Raji (cell line): ENCODE results near the gene PLEKHG2.
A peak's percentile ranks its signal among the peaks of the same experiment; 100 is the strongest.

Experiments
- POLR2A ChIP-seq: IDR thresholded peaks from 2 replicates; pipeline ENCODE4 v1.6.1; 2011; ENCODE audit warnings: low read depth, low read length, control low read depth; ENCODE audit not compliant: insufficient read depth

Gene PLEKHG2

GRCh38 chr19:39410017-39410830 is 2.2 kb upstream of the PLEKHG2 start:
- peak; percentile 55 for TF ChIP-seq POLR2A

- TF ChIP-seq POLR2A = no peak
Observed at GRCh38 chr19:39410831-39411080, 1.7 kb upstream of the PLEKHG2 start.

- TF ChIP-seq POLR2A = no peak
Observed at GRCh38 chr19:39411081-39411831, 1.2 kb upstream of the PLEKHG2 start.

GRCh38 chr19:39411832-39412099 is 703 bp upstream of the PLEKHG2 start:
- TF ChIP-seq POLR2A = no peak; the same call in 1 of the 2 replicates

- no peak for TF ChIP-seq POLR2A
Observed at GRCh38 chr19:39412867-39413271, 400 bp downstream of the PLEKHG2 start.

GRCh38 chr19:39413272-39413910 is 922 bp downstream of the PLEKHG2 start:
- no peak for TF ChIP-seq POLR2A

- no peak for TF ChIP-seq POLR2A
Observed at GRCh38 chr19:39413911-39414608, 1.6 kb downstream of the PLEKHG2 start.

- no peak for TF ChIP-seq POLR2A
Observed at GRCh38 chr19:39415111-39416046, 2.9 kb downstream of the PLEKHG2 start.

- TF ChIP-seq POLR2A = no peak
Observed at GRCh38 chr19:39416152-39417120, 4.0 kb downstream of the PLEKHG2 start.

GRCh38 chr19:39417463-39418181 is 5.2 kb downstream of the PLEKHG2 start:
- no peak for TF ChIP-seq POLR2A

GRCh38 chr19:39419003-39419402 is 6.5 kb downstream of the PLEKHG2 start:
- no peak for TF ChIP-seq POLR2A

GRCh38 chr19:39420769-39421168 is 8.3 kb downstream of the PLEKHG2 start:
- no peak for TF ChIP-seq POLR2A

GRCh38 chr19:39422020-39422419 is 9.6 kb downstream of the PLEKHG2 start:
- TF ChIP-seq POLR2A = no peak
